ENCODE results near the gene AASS. TPM values are rescaled to one million over a fixed set of nuclear protein-coding genes. Genes with fewer than 3 reads are reported as not detected.
"Not testable (repeated sequence)": the region's sequence is repeated elsewhere in the genome, so short reads cannot be mapped to it uniquely, and the experiment has no call there.

The AASS gene
- total RNA-seq, 4 donors from 2014 or later, result 7.9 to 20.6 (median 15.5) TPM

GRCh38 chr7:122136078-122136477, 8.0 kb downstream of the AASS start:
- no peak overlapping the region for H3K27ac ChIP-seq
- no peaks in the 10 kb centered on the region for H3K36me3 ChIP-seq
- no peak for DNase-seq (ENCODE audit: low spot score in 2 of 2)

GRCh38 chr7:122135275-122135674, 8.8 kb downstream of the AASS start:
- Histone ChIP-seq H3K9me3 (no peaks in the 10 kb centered on the region), H3K27ac (no peak overlapping the region), H3K4me3 (no peak overlapping the region), H3K36me3 (no peaks in the 10 kb centered on the region), H3K4me1 (peaks cover 27% of the 10 kb centered on the region), H3K27me3 (no peaks in the 10 kb centered on the region)
- TF ChIP-seq POLR2A (IDR thresholded peaks at IDR 0.05) (no peak), EP300 (IDR thresholded peaks at IDR 0.05) (no peak), CTCF (IDR thresholded peaks at IDR 0.05) (no peak), POLR2AphosphoS5 (IDR thresholded peaks at IDR 0.05) (no peak)
- 58% methylated on average over 4 of the region's 4 CpGs for WGBS
- no peak for DNase-seq (ENCODE audit: low spot score in 2 of 2)

More at GRCh38 chr7:122136078-122136477, 8.0 kb downstream of the AASS start:
- no peaks in the 10 kb centered on the region for H3K9me3 ChIP-seq
- 33% methylated on average over 3 of the region's 3 CpGs for WGBS
- no peak overlapping the region for H3K4me3 ChIP-seq
- peaks cover 27% of the 10 kb centered on the region for H3K4me1 ChIP-seq
- TF ChIP-seq CTCF (IDR thresholded peaks at IDR 0.05), result no peak
- TF ChIP-seq POLR2AphosphoS5 (IDR thresholded peaks at IDR 0.05), result no peak
- TF ChIP-seq EP300 (IDR thresholded peaks at IDR 0.05), result no peak
- no peak for TF ChIP-seq POLR2A (IDR thresholded peaks at IDR 0.05)
- no peaks in the 10 kb centered on the region for H3K27me3 ChIP-seq

GRCh38 chr7:122134793-122135192, 9.3 kb downstream of the AASS start:
- not testable (repeated sequence) for H3K9me3 ChIP-seq; H3K27me3 ChIP-seq; H3K36me3 ChIP-seq; DNase-seq (ENCODE audit: low spot score in 2 of 2); H3K4me3 ChIP-seq; H3K27ac ChIP-seq
- peaks cover 27% of the 10 kb centered on the region for H3K4me1 ChIP-seq
- 90% methylated on average over 3 of the region's 3 CpGs for WGBS

- Histone ChIP-seq H3K4me1 (peaks cover 27% of the 10 kb centered on the region), H3K9me3 (no peaks in the 10 kb centered on the region), H3K27me3 (no peaks in the 10 kb centered on the region), H3K36me3 (no peaks in the 10 kb centered on the region), H3K4me3 (no peak overlapping the region), H3K27ac (no peak overlapping the region)
- no peak for DNase-seq (ENCODE audit: low spot score in 2 of 2)
- 95% methylated on average over 8 of the region's 8 CpGs for WGBS
- no peak for TF ChIP-seq POLR2AphosphoS5 (IDR thresholded peaks at IDR 0.05)
These were observed 10.6 kb downstream of the AASS start for GRCh38 chr7:122133477-122133876.

GRCh38 chr7:122132341-122132740, 11.7 kb downstream of the AASS start:
- Histone ChIP-seq H3K27ac (no peak overlapping the region), H3K4me3 (no peak overlapping the region), H3K36me3 (no peaks in the 10 kb centered on the region), H3K27me3 (no peaks in the 10 kb centered on the region), H3K9me3 (no peaks in the 10 kb centered on the region), H3K4me1 (peaks cover 20% of the 10 kb centered on the region)
- no peak for DNase-seq (ENCODE audit: low spot score in 2 of 2)
- no peak for TF ChIP-seq CTCF (IDR thresholded peaks at IDR 0.05)
- no peak for TF ChIP-seq EP300 (IDR thresholded peaks at IDR 0.05)
- TF ChIP-seq POLR2AphosphoS5 (IDR thresholded peaks at IDR 0.05), result no peak
- no peak for TF ChIP-seq POLR2A (IDR thresholded peaks at IDR 0.05)
- WGBS, result 42% methylated on average over 2 of the region's 2 CpGs

GRCh38 chr7:122123746-122124145, 20.3 kb downstream of the AASS start:
- Histone ChIP-seq H3K27ac (no peak overlapping the region), H3K4me3 (no peak overlapping the region), H3K36me3 (peaks cover 3% of the 10 kb centered on the region), H3K9me3 (no peaks in the 10 kb centered on the region), H3K27me3 (no peaks in the 10 kb centered on the region), H3K4me1 (no peaks in the 10 kb centered on the region)
- DNase-seq (ENCODE audit: low spot score in 2 of 2), result no peak
- TF ChIP-seq EP300 (IDR thresholded peaks at IDR 0.05), result no peak
- TF ChIP-seq POLR2AphosphoS5 (IDR thresholded peaks at IDR 0.05), result no peak
- TF ChIP-seq POLR2A (IDR thresholded peaks at IDR 0.05), result no peak
- no peak for TF ChIP-seq CTCF (IDR thresholded peaks at IDR 0.05)
